Stimulated activated CD4-positive, alpha-beta T cell treated with anti-CD3 and anti-CD28 coated beads, Interleukin-15, amount 100 ng/mL, for 1 hour (primary cell): ENCODE measurements around the gene CFAP61.
"Not testable (repeated sequence)": the region's sequence is repeated elsewhere in the genome, so short reads cannot be mapped to it uniquely, and the experiment has no call there.

Source experiments
- DNase-seq, 2 donors: peaks; one replicate each; pipeline ENCODE4 v3.0.0-alpha.2; 2020; ENCODE audit warnings: low read depth in 1 of 2, low spot score in 1 of 2

Gene CFAP61

DNA sequence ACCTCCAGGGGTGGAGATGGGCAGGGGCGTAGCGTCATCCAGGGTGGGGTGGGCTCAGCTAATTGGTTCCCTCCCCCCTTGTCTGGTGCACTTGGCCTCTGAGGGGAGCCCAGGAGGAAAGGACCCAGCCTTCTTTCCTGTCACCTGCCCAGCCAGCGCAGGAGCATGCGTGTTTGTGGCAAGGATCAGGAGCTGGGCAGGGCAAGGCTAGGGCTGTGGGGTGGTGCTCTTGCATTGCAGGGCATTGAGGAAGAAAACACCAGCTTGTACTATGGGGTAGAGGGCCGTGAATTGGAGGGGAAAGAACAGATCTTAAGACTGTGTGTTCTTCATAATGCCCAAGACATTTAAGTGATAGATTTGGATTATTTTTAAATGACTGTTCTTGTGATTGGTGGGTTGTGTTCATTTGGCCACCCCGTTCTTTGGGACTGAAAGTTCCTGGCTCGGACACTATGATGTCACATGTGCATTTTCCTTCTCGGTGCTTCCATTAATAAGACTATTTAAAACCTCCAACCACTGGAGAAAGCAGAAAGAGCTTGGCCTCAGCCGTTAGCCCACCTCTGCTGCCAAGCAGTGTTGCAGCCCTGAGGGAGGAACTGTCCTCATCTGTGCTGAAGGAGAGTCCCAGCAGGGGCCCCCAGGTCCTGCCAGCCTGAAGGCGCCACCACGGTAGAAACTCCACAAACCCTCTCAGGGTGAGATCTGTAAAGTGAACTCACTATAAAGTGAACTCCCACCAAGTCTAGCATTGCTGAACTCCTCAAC is 179.4 kb downstream of the CFAP61 start:
- no peak for DNase-seq

- no peak for DNase-seq
These were observed 180.7 kb downstream of the CFAP61 start for GRCh38 chr20:20233041-20233514.

- no peak for DNase-seq
These were observed 183.3 kb downstream of the CFAP61 start for GRCh38 chr20:20235681-20236080.

GRCh38 chr20:20237093-20237959 is 185.0 kb downstream of the CFAP61 start:
- DNase-seq, result no peak

DNA sequence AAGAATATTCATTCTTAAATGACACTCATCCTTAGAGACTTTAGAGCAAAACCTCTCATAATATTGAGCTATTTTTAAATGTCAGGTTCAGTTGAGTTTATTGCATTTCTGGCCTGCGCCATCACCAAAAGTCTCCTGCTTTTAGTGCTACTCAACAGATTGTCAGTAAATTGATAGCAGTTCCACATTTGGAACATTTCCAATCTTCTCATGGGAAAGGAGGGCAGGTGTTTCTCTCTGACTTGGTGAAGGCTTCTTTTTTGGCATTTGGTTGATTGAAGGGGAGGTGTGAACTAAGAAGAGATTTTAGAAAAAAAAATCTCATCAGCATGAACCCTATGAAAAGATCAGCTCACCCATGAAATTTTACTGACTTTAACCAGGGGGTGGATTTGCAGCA is 189.6 kb downstream of the CFAP61 start:
- no peak for DNase-seq

DNA sequence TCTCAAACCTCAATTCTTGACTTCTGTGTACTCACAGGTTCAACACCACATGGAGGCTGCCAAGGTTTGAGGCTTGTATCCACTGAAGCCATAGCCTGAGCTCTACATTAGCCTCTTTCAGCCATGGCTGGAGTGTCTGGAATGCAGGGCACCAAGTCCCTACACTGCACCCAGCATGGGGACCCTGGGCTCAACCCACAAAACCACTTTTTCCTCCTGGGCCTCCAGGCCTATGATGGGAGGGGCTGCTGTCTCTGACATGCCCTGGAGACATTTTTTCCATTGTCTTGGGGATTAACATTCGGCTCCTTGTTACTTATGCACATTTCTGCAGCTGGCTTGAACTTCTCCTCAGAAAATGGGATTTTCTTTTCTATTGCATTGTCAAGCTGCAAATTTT is 192.1 kb downstream of the CFAP61 start:
- DNase-seq, result not testable (repeated sequence)

GRCh38 chr20:20246996-20247633 is 194.8 kb downstream of the CFAP61 start:
- DNase-seq, result no peak

GRCh38 chr20:20248620-20249200 is 196.4 kb downstream of the CFAP61 start:
- DNase-seq, result no peak

DNA sequence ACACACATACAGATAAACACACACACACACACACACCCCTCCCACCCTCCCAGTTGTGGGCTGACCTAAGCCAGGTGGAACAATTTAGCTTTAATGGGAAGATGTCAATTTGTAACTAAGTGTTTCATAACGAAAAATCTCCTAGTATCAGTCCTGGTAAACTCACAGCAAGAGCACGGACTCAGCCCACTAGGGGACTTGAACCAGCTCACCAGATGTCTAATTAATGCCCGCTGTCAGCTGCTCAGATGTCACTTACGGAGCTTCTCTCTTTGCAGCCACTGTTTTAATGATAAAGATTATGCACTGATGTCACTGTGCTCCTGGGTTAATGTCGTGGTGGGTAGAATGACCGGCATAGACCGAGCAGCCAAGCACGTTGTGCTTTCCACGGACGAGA is 199.0 kb downstream of the CFAP61 start:
- DNase-seq, result no peak

- DNase-seq, result no peak
These were observed 199.5 kb downstream of the CFAP61 start for GRCh38 chr20:20251836-20252235.

- DNase-seq, result no peak
These were observed 200.9 kb downstream of the CFAP61 start for GRCh38 chr20:20253039-20253743.

GRCh38 chr20:20253744-20254330 is 201.5 kb downstream of the CFAP61 start:
- no peak for DNase-seq

DNA sequence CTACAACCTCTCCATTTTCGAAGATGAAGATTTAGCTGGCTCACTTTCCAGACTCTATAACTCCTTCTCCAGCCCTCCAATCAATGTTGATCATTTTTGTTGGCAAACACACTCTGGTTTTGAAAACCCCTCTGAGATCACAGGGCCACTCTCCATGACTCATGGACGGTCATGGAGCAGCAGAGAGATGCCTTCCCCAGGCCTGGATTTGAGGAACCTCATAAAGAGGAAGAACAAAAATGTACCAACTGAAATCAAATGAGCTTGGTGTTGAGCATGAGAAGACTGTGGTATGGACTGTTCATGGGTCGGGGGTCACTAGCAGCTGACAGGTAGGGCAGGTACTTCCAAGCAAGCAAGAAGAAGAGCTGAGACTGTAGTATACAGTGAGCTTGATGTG is 202.8 kb downstream of the CFAP61 start:
- DNase-seq, result no peak

GRCh38 chr20:20259533-20259932 is 207.2 kb downstream of the CFAP61 start:
- DNase-seq, result no peak

DNA sequence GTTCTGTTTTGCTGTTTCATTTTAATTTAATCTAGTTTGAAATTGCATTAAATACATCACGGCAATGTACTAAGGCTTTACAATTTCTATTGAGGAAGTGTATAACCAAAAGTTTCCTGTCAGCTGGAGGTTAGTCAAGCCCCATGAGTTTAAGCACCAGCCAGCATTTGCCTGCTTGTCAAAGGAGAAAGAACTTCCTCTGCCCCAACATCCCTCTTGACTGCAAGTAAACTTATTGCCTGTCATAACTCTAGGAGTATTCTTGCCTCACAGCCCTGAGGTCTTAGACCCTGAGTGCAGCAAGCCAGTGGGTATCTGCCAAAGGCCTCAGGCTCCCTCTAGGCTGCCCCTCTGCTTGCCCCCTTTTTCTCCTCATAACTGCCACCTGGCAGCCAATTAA is 208.8 kb downstream of the CFAP61 start:
- DNase-seq, result no peak

DNA sequence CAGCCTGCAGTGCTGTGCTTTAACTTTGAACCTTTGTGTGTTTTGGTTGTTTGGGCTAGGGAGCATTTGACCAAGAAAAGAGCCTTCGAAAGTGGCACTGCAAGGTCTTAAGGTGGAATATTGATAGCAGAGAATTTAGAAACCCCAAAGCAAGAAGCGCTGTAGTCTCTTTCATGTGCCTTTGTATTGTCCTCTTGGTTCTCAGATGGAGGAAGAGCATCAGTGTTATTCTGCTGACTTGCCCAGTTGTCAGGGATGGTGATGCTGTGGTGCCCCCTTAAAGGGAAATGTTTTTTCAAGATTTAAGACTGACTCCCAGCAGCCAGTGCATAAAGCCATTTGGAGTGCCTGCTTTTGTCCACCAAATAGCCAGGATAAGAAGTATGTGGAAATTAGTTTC is 212.9 kb downstream of the CFAP61 start:
- no peak for DNase-seq

GRCh38 chr20:20266552-20266951 is 214.2 kb downstream of the CFAP61 start:
- no peak for DNase-seq

DNA sequence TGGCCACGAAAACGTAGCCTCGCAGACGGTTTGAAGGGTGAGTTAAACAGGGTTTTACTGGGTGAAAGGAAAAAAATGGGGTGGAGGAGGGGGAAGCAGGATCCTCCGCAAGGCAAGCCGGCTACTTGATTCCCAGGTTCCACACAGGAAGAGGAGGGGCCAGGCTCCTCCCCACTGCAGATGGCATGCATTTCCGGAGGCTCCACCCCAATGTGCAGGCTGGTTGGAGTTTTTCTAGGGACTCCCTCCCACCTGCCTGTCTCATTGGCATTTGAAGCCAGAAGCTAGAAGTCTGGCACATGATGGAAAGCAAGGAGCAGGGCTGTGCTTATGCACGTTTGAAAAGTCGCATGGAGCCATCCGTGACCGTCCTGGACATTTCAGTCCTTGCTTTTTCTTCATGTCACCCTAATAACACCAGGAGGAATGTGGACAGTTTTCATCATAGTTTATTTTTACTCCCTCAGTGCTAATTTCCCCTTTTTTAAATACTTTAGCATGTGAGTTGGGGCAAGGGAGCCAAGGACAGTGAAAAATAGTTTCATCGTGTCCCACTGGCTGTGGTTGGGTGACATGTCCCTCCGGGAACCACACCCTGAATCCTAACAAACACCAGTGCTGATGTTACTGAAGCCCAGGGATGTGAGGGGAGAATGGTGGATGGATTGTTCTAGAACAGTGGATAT is 215.5 kb downstream of the CFAP61 start:
- no peak for DNase-seq

DNA sequence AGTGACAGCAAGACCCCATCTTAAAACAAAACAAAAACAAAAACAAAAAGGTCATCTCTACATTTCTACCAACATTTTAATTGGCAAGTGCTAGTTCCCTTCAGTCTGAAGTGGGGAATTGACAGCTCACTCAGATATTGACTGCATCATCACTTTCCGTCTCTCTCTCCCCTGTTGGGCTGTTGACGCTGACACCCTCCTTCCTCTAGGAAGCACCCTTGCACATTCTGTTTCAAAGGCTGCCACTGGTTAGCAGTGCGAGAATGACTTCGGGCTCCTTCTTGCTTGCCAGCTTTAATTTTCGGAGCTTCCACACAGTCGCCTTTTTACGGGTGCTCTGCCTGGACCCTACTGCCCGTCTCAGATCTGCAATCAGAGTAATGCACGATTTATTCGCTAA is 218.9 kb downstream of the CFAP61 start:
- DNase-seq, result no peak

- no peak for DNase-seq
These were observed 220.4 kb downstream of the CFAP61 start for GRCh38 chr20:20272686-20273085.
